Central memory CD8-positive, alpha-beta T cell (primary cell): ENCODE data around the gene ACAP3.

Source experiments
- ATAC-seq: fragments of 150-1000 bp; cut with Tn5 transposase; replicated peaks from 2 replicates; pipeline ENCODE4 v1.10.0; 2022; ENCODE audit warnings: mild to moderate bottlenecking, moderate FRiP score, moderate number of reproducible peaks; ENCODE audit not compliant: poor library complexity, severe bottlenecking; ENCODE audit errors: extremely low read depth
- DNase-seq, 2 donors: peaks; one replicate each; pipeline ENCODE4 v3.0.0; 2021; ENCODE audit warnings: low spot score in 2 of 2
- H3K27ac Mint-ChIP-seq: one replicate; pipeline ENCODE4 v1.8.0; 2022; ENCODE audit warnings: low read depth, mild to moderate bottlenecking, moderate library complexity, mixed read lengths
- H3K27me3 Mint-ChIP-seq: one replicate; pipeline ENCODE4 v1.8.0; 2022; ENCODE audit warnings: mixed read lengths
- H3K36me3 Mint-ChIP-seq: one replicate; pipeline ENCODE4 v1.8.0; 2022; ENCODE audit warnings: mild to moderate bottlenecking, moderate library complexity, mixed read lengths; ENCODE audit not compliant: insufficient read depth
- H3K4me1 Mint-ChIP-seq: one replicate; pipeline ENCODE4 v1.8.0; 2022; ENCODE audit warnings: mixed read lengths
- H3K4me3 Mint-ChIP-seq: one replicate; pipeline ENCODE4 v1.8.0; 2022; ENCODE audit warnings: mild to moderate bottlenecking, moderate library complexity, mixed read lengths
- H3K9me3 Mint-ChIP-seq: one replicate; pipeline ENCODE4 v1.8.0; 2022; ENCODE audit warnings: mixed read lengths

Gene ACAP3

DNA sequence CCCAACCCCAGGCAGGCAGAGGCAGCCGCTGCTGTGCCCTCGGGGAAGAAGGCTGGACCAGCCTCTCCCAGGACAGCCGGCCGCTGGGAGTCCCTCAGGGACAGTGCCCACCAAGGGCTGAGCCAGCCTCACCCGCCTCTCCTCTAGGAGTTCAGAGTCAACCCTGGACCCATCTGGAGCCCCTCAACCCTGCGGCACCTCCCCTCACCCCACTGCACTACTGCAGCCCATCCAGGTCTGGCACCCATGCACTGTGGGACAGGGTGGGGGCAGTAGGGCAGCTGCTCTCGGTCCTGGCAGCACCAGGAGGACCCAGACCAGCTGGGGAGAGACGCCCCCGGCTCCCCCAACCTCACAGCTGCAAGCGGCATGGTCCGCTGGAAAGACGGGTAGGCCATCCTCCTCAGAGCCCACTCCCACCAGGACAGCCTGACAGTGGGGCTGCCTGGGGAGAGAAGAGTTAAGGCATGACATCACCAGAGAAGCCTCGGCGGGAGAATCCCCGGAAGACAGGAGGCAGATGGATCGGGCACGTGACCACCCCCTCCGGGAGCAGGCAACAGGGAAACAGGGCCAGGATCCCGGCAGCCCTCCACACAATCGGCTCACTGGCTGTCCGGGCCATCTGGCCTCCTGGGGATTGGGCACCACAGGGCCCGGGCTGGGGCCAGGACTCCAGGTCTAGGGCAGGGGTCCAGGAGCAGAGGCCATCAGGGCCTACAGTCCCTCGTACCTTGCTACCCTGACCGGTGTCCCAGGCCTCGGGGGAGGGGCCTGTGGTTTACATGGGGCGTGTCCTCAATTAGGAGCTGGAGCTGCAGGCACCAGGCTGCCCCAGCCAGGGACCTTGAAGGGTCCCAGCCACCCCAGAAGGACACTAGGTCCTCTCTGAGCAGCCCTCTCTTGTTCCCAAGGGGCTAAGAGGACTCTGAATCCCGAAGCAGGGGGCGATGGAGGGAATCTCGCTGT, 3.1 kb downstream of the ACAP3 start:
- Mint-ChIP-seq H3K9me3 (no peaks in the 10 kb centered on the region), H3K27me3 (no peaks in the 10 kb centered on the region), H3K4me3 (peak overlapping the region; percentile 84), H3K36me3 (peaks cover 9% of the 10 kb centered on the region), H3K4me1 (peaks cover 16% of the 10 kb centered on the region), H3K27ac (no peak overlapping the region)
- ATAC-seq: no peak
- DNase-seq: no peak

- no peaks in the 10 kb centered on the region for H3K9me3 Mint-ChIP-seq
- H3K27me3 Mint-ChIP-seq: no peaks in the 10 kb centered on the region
- peaks cover 16% of the 10 kb centered on the region for H3K4me1 Mint-ChIP-seq
- no peak overlapping the region for H3K27ac Mint-ChIP-seq
- DNase-seq (no peak), ATAC-seq (no peak)
- peaks cover 9% of the 10 kb centered on the region for H3K36me3 Mint-ChIP-seq
- no peak overlapping the region for H3K4me3 Mint-ChIP-seq
Measured at GRCh38 chr1:1303736-1304135, 4.0 kb downstream of the ACAP3 start.

- Mint-ChIP-seq H3K4me1 (peaks cover 16% of the 10 kb centered on the region), H3K27me3 (no peaks in the 10 kb centered on the region)
Measured at GRCh38 chr1:1302951-1303509, 4.7 kb downstream of the ACAP3 start.

DNA sequence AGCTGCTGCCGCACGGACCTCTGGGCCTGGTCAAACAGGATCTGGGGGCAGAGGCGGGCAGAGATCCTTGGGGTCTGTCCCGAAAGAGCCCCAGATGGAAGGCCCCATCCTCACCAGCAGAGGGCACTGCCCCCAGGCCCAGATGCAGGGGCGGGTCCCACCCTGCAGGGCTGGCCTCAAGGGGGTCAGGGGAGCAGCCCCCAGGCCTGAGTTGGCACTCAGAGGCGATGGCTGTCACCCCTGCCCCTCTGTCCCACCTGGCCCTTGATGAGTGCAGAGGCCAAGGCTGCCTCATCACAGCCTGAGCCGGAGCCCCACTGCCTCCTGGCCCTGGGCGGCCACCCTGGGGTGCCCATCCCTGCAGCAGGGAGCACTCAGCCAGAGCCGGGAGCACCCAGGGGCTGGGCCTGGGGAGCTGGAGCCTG, 5.7 kb downstream of the ACAP3 start:
- no peaks in the 10 kb centered on the region for H3K27me3 Mint-ChIP-seq
- DNase-seq (no peak), ATAC-seq (no peak)
- H3K36me3 Mint-ChIP-seq: peaks cover 4% of the 10 kb centered on the region
- no peaks in the 10 kb centered on the region for H3K9me3 Mint-ChIP-seq
- no peak overlapping the region for H3K4me3 Mint-ChIP-seq
- no peak overlapping the region for H3K27ac Mint-ChIP-seq
- H3K4me1 Mint-ChIP-seq: peaks cover 14% of the 10 kb centered on the region

More at GRCh38 chr1:1302951-1303509, 4.7 kb downstream of the ACAP3 start:
- Mint-ChIP-seq H3K9me3 (no peaks in the 10 kb centered on the region), H3K36me3 (peaks cover 5% of the 10 kb centered on the region), H3K27ac (no peak overlapping the region), H3K4me3 (no peak overlapping the region)
- DNase-seq (no peak), ATAC-seq (no peak)

DNA sequence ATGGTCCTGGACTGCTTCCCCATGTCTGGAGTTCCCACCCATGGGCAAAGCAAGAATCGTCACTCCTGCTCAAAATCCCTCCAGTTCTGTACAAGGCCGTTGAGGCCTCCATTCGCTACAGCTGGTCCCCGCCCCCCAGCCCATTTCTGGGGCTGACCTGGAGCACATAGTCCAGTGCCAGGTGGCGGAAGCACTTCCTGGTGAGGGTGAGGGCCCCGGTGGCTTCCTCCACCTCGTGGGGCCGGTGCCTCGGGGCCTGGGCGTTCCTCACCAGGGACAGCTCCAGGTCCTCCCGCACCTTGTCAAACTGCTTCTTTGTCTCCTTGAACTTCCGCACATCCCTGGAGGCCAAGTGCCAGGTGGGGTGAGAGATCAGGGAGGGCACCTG, 7.4 kb downstream of the ACAP3 start:
- ATAC-seq (no peak), DNase-seq (no peak)
- Mint-ChIP-seq H3K9me3 (no peaks in the 10 kb centered on the region), H3K27ac (no peak overlapping the region), H3K4me3 (no peak overlapping the region), H3K4me1 (no peaks in the 10 kb centered on the region), H3K27me3 (no peaks in the 10 kb centered on the region), H3K36me3 (no peaks in the 10 kb centered on the region)

DNA sequence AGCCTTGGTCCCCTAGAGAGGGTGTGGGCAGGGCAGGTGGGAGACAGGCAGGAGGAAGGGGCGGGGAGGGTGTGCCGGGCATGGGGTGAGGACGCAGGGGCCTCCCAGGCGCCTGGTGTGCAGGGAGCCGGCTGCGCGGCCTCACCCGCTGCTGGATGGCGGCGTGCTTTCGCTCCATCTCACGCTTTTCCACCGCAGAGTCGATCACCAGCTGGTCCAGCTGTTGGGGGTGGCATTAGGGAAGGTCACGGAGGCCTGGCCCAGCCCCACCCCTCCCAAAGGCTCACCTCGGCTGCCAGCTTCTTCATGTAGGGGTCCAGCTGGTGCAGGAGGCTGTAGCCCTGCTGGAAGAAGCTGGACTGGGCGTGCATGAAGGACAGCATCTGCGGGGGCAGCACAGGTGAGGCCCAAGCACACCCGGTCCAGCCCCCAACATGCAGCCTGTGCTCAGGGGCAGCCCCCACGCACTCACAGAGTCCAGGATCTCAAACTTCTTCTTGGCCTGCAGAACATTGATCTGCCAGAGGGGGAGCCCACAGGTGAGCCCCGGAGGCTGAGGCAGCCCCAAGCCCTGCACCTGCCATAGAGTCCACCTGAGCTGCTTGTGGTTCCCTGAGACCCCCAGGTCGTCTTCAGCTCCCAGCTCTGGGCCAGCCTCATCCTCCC, 7.9 kb downstream of the ACAP3 start:
- Mint-ChIP-seq H3K9me3 (no peaks in the 10 kb centered on the region), H3K27me3 (no peaks in the 10 kb centered on the region)

GRCh38 chr1:1298861-1299685, 8.7 kb downstream of the ACAP3 start:
- H3K4me3 Mint-ChIP-seq: no peak overlapping the region
- no peak for DNase-seq
- ATAC-seq: no peak

More for the DNA sequence above, 7.9 kb downstream of the ACAP3 start:
- Mint-ChIP-seq H3K27ac (no peak overlapping the region), H3K4me3 (no peak overlapping the region), H3K36me3 (no peaks in the 10 kb centered on the region), H3K4me1 (no peaks in the 10 kb centered on the region)
- DNase-seq (no peak), ATAC-seq (no peak)

DNA sequence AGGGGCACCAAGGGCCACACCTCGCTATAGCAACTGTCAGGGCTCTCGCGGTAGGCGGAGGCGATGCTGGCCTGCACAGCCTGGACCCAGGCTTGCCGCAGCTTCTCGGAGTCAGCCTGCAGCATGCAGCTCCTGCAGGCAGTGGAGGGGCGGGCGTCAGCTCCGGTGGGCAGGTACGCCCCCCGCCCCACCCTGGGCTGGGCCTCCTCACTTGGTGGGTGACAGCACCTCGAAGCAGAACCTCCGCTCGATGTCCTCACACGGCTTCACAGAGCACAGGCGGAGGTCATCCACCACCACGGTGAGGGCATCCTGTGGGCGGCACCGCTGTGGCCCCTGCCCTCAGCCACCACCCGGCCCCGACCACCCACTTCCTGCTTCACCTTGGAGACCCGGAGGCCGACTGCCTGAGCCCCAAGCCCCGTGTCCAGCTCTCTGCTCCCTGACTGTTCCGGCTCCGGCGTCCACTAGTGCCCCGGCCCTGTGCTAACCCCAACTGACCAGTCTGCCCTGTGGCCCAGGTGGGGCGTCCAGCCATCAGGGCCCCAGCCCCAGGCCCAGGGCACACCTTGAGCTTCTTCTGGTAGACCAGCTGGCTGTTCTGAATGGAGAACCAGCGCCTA, 9.8 kb downstream of the ACAP3 start:
- H3K9me3 Mint-ChIP-seq: no peaks in the 10 kb centered on the region
- H3K27me3 Mint-ChIP-seq: no peaks in the 10 kb centered on the region
- H3K4me3 Mint-ChIP-seq: no peak overlapping the region
- no peak overlapping the region for H3K27ac Mint-ChIP-seq
- no peak for ATAC-seq
- H3K36me3 Mint-ChIP-seq: no peaks in the 10 kb centered on the region
- H3K4me1 Mint-ChIP-seq: no peaks in the 10 kb centered on the region
- no peak for DNase-seq

More at GRCh38 chr1:1298861-1299685, 8.7 kb downstream of the ACAP3 start:
- Mint-ChIP-seq H3K27me3 (no peaks in the 10 kb centered on the region), H3K4me1 (no peaks in the 10 kb centered on the region), H3K36me3 (no peaks in the 10 kb centered on the region), H3K9me3 (no peaks in the 10 kb centered on the region), H3K27ac (no peak overlapping the region)

DNA sequence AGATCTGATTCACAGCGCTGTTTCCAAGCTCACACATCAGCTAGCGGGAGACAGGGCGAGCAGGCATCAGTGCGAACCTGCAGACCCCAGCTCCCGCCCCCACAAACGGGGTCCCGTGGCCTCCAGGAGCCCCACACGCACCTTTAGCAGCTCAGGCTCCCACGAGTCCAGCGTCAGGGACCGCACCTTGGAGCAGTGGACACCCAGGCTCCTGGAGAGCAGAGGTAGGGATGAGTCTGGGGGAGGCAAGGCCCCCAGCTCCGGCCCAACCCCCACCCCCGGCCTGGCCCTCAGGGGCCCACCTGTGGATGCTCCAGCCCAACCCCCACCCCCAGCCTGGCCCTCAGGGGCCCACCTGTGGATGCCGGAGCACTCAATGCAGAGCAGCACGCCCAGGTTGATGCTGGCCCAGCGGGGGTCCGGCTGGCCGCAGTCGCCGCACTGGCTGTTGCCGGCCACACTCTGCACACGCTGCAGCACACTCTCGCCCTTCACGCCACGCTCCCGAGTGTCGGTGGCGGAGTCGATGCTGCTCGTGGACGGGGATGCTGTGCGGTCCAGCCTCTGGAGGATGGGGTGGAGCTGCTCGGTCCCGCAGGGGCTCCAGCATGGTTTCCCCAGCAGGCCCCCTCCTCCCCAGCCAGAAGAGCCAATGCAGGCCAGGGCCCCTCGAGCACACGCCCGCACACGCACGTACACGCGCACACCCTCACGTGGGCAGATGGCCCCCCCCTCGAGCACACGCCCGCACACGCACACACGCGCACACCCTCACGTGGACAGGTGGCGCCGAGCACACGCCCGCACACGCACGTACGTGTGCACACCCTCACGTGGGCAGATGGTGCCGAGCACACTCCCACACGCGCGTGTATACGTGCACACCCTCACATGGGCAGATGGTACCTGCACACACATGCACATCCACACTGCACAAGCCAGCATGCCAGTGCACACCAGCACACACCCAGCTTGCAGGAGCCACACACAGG, 11.4 kb downstream of the ACAP3 start:
- Mint-ChIP-seq H3K9me3 (no peaks in the 10 kb centered on the region), H3K27ac (no peak overlapping the region), H3K4me3 (no peak overlapping the region), H3K36me3 (peaks cover 2% of the 10 kb centered on the region), H3K4me1 (no peaks in the 10 kb centered on the region), H3K27me3 (no peaks in the 10 kb centered on the region)
- ATAC-seq: no peak
- DNase-seq: no peak

- DNase-seq (no peak), ATAC-seq (no peak)
- H3K36me3 Mint-ChIP-seq: peaks cover 4% of the 10 kb centered on the region
- H3K27ac Mint-ChIP-seq: no peak overlapping the region
- no peak overlapping the region for H3K4me3 Mint-ChIP-seq
- H3K9me3 Mint-ChIP-seq: no peaks in the 10 kb centered on the region
- no peaks in the 10 kb centered on the region for H3K27me3 Mint-ChIP-seq
- no peaks in the 10 kb centered on the region for H3K4me1 Mint-ChIP-seq
Measured at GRCh38 chr1:1295154-1295923, 12.4 kb downstream of the ACAP3 start.
